Mesenchymal stem cell (in vitro differentiated cells and primary cell): ENCODE measurements around the gene A4GALT. TPM values are rescaled to one million over a fixed set of nuclear protein-coding genes. Genes with fewer than 3 reads are reported as not detected.
A peak's percentile ranks its signal among the peaks of the same experiment; 100 is the strongest.

ENCODE experiments used
- DNase-seq: peaks from one replicate; pipeline ENCODE4 v3.0.0-alpha.2; 2013
- H2AFZ ChIP-seq: one replicate; pipeline ENCODE4 v1.6.1; 2013; ENCODE audit warnings: low read depth, mild to moderate bottlenecking, control low read depth, inconsistent platforms, low read length, moderate library complexity
- H2AK5ac ChIP-seq: 2 replicates; pipeline ENCODE4 v1.6.1; 2013; ENCODE audit warnings: low read length, moderate library complexity, mild to moderate bottlenecking, inconsistent platforms; ENCODE audit not compliant: severe bottlenecking
- H2BK120ac ChIP-seq: one replicate; pipeline ENCODE4 v1.6.1; 2013; ENCODE audit warnings: low read depth, mild to moderate bottlenecking, inconsistent platforms, low read length, moderate library complexity
- H2BK12ac ChIP-seq, 2 experiments: one replicate each; pipeline ENCODE4 v1.6.1; 2013; ENCODE audit warnings: inconsistent platforms in 2 of 2, low read length in 2 of 2, mild to moderate bottlenecking in 2 of 2, moderate library complexity in 2 of 2, control low read depth in 1 of 2
- H2BK15ac ChIP-seq: one replicate; pipeline ENCODE4 v1.6.1; 2013; ENCODE audit warnings: mild to moderate bottlenecking, low read depth, inconsistent platforms; ENCODE audit not compliant: poor library complexity, severe bottlenecking
- H2BK5ac ChIP-seq: 2 replicates; pipeline ENCODE4 v1.6.1; 2013; ENCODE audit warnings: low read depth, mild to moderate bottlenecking, low read length, control low read depth, inconsistent platforms; ENCODE audit not compliant: poor library complexity, severe bottlenecking
- H3K14ac ChIP-seq, 2 experiments: one replicate each; pipeline ENCODE4 v1.6.1; 2013; ENCODE audit warnings: inconsistent platforms in 2 of 2, low read length in 2 of 2, control low read depth in 1 of 2, mild to moderate bottlenecking in 1 of 2, moderate library complexity in 1 of 2
- H3K18ac ChIP-seq, 2 experiments: one replicate each; pipeline ENCODE4 v1.6.1; 2013; ENCODE audit warnings: inconsistent platforms in 2 of 2, low read length in 2 of 2, control low read depth in 1 of 2, low read depth in 1 of 2, mild to moderate bottlenecking in 1 of 2
- H3K23ac ChIP-seq, 2 experiments: one replicate each; pipeline ENCODE4 v1.6.1; 2013; ENCODE audit warnings: inconsistent platforms in 2 of 2, low read length in 2 of 2, mild to moderate bottlenecking in 2 of 2, moderate library complexity in 2 of 2, control low read depth in 1 of 2
- H3K27ac ChIP-seq: 2 replicates; pipeline ENCODE4 v1.5.1; 2013; ENCODE audit warnings: mild to moderate bottlenecking, moderate library complexity, low read length, control low read depth, inconsistent platforms; ENCODE audit not compliant: poor library complexity, severe bottlenecking
- H3K27me3 ChIP-seq, 2 experiments: 2 replicates each; pipeline versions ENCODE4 v1.6.1 to v1.7.0; 2013; ENCODE audit warnings: low read length in 2 of 2, mild to moderate bottlenecking in 2 of 2, moderate library complexity in 2 of 2, control low read depth in 1 of 2, inconsistent platforms in 1 of 2; ENCODE audit not compliant: control insufficient read depth in 1 of 2, insufficient read depth in 1 of 2
- H3K36me3 ChIP-seq, 2 experiments: 2 replicates each; pipeline versions ENCODE4 v1.6.1 to v1.7.0; 2013; ENCODE audit warnings: low read length in 2 of 2, control low read depth in 1 of 2, inconsistent platforms in 1 of 2, low read depth in 1 of 2, mild to moderate bottlenecking in 1 of 2; ENCODE audit not compliant: insufficient read depth in 2 of 2, control insufficient read depth in 1 of 2
- H3K4ac ChIP-seq, 2 experiments: one replicate each; pipeline ENCODE4 v1.6.1; 2013; ENCODE audit warnings: inconsistent platforms in 2 of 2, low read length in 2 of 2, mild to moderate bottlenecking in 2 of 2, moderate library complexity in 2 of 2, control low read depth in 1 of 2, low read depth in 1 of 2
- H3K4me1 ChIP-seq: 2 replicates; pipeline ENCODE4 v1.6.1; 2013; ENCODE audit warnings: low read depth, low read length, control low read depth; ENCODE audit not compliant: control insufficient read depth, insufficient read depth
- H3K4me2 ChIP-seq: 2 replicates; pipeline ENCODE4 v1.6.1; 2013; ENCODE audit warnings: low read length, mild to moderate bottlenecking, inconsistent platforms; ENCODE audit not compliant: poor library complexity, severe bottlenecking
- H3K4me3 ChIP-seq, 2 experiments: 2 replicates each; pipeline versions ENCODE4 v1.5.1 to v1.7.0; 2013; ENCODE audit warnings: low read length in 2 of 2, mild to moderate bottlenecking in 2 of 2, control low read depth in 1 of 2, low read depth in 1 of 2; ENCODE audit not compliant: insufficient read depth in 1 of 2
- H3K79me1 ChIP-seq: replicated peaks from 2 replicates; pipeline ENCODE4 v1.6.1; 2013; ENCODE audit warnings: mild to moderate bottlenecking, control low read depth, low read length, inconsistent platforms; ENCODE audit not compliant: poor library complexity, severe bottlenecking
- H3K9ac ChIP-seq: 2 replicates; pipeline ENCODE4 v1.7.0; 2013; ENCODE audit warnings: mild to moderate bottlenecking, low read length, moderate library complexity
- H3K9me3 ChIP-seq: 2 replicates; pipeline ENCODE4 v1.7.0; 2013; ENCODE audit warnings: mild to moderate bottlenecking, low read length; ENCODE audit not compliant: control insufficient read depth
- H4K8ac ChIP-seq: one replicate; pipeline ENCODE4 v1.6.1; 2013; ENCODE audit warnings: inconsistent platforms, mild to moderate bottlenecking, low read length, moderate library complexity
- H4K91ac ChIP-seq: one replicate; pipeline ENCODE4 v1.6.1; 2013; ENCODE audit warnings: mild to moderate bottlenecking, low read length, inconsistent platforms
- WGBS: methylation state at CpG from one replicate; pipeline ENCODE4 v1.1.7; 2013; ENCODE audit warnings: mixed read lengths; 5-methylcytosine and 5-hydroxymethylcytosine counted together
- small RNA-seq: library from polyadenylated mRNA; stranded (forward); fragments of <200 nt; extraction: miRNeasy Mini kit (QIAGEN cat#:217004); gene quantifications from one replicate; pipeline ENCODE3, GENCODE V24; 2013; ENCODE audit warnings: low read depth

A4GALT gene

GRCh38 chr22:42643634-42644421, 76.8 kb downstream of the A4GALT start:
- Histone ChIP-seq H3K4me2 (no peak overlapping the region), H3K4me3 (peak overlapping the region in 1 of 2 experiments; percentile 34), H2AK5ac (peak overlapping the region; percentile 59), H3K4me1 (peaks cover 65% of the 10 kb centered on the region), H4K91ac (peak overlapping the region; percentile 35), H3K36me3 (peaks cover 3 to 22% of the 10 kb centered on the region in 2 experiments), H2BK120ac (no peak overlapping the region), H3K18ac (peak overlapping the region in 1 of 2 experiments; percentile 59), H2BK5ac (no peak overlapping the region), H3K9me3 (no peaks in the 10 kb centered on the region), H3K4ac (peak overlapping the region; percentile 12 to 36), H2BK15ac (no peak overlapping the region), H3K23ac (no peak overlapping the region), H3K27ac (peak overlapping the region; percentile 69), H3K27me3 (no peaks in the 10 kb centered on the region), H3K14ac (no peak overlapping the region), H2AFZ (no peak overlapping the region), H3K9ac (peak overlapping the region; percentile 79), H4K8ac (peak overlapping the region; percentile 38), H2BK12ac (no peak overlapping the region), H3K79me1 (peaks cover 8% of the 10 kb centered on the region)
- no peak for DNase-seq
- 96% methylated on average over 14 of the region's 14 CpGs for WGBS

GRCh38 chr22:42642806-42643633, 77.7 kb downstream of the A4GALT start:
- Histone ChIP-seq H3K4me1 (peaks cover 60% of the 10 kb centered on the region), H3K14ac (no peak overlapping the region), H2BK12ac (no peak overlapping the region), H2AK5ac (peak overlapping the region; percentile 59), H2AFZ (no peak overlapping the region), H3K18ac (no peak overlapping the region), H4K91ac (peak overlapping the region; percentile 35), H3K36me3 (peaks cover 3 to 20% of the 10 kb centered on the region in 2 experiments), H3K9ac (no peak overlapping the region), H3K4ac (peak overlapping the region in 1 of 2 experiments; percentile 36), H3K27me3 (no peaks in the 10 kb centered on the region), H2BK15ac (no peak overlapping the region), H3K4me3 (no peak overlapping the region), H3K4me2 (no peak overlapping the region), H3K27ac (peak overlapping the region; percentile 6), H3K9me3 (no peaks in the 10 kb centered on the region), H2BK5ac (no peak overlapping the region), H2BK120ac (no peak overlapping the region), H4K8ac (peak overlapping the region; percentile 38), H3K79me1 (peaks cover 10% of the 10 kb centered on the region), H3K23ac (no peak overlapping the region)
- WGBS: 97% methylated on average over 11 of the region's 12 CpGs
- DNase-seq: no peak

Small RNA genes within 50 kb of the gene (small RNA-seq; reads per million reads assigned to genes)
- gene RF00019: not detected
